Esophagus squamous epithelium (tissue), 4 donors: ENCODE results near the gene WDR64.

Experiments
- CTCF ChIP-seq, 6 experiments: fragments of 450-650 bp in 4 of 6; fragments of 200-600 bp in 2 of 6; sonication (generic) in 2 of 6; IDR thresholded peaks; one replicate each; pipeline ENCODE4 v1.5.1; 2016 to 2019; ENCODE audit warnings: antibody characterized with exemption in 6 of 6, mild to moderate bottlenecking in 4 of 6, moderate library complexity in 4 of 6
- POLR2A ChIP-seq, 4 donors: fragments of 450-650 bp; IDR thresholded peaks; one replicate each; pipeline ENCODE4 v1.6.1; 2017; ENCODE audit warnings: antibody characterized with exemption in 4 of 4, mild to moderate bottlenecking in 4 of 4, moderate library complexity in 3 of 4

GRCh38 chr1:241778117-241778516 is 126.0 kb downstream of the WDR64 start:
- TF ChIP-seq CTCF (IDR thresholded peaks at IDR 0.05) = no peak
- TF ChIP-seq POLR2A (IDR thresholded peaks at IDR 0.05) = no peak
